ENCODE results near the gene PCLO.

The PCLO gene

GRCh38 chr7:82839063-82839462, 323.6 kb downstream of the PCLO start:
- DNase-seq (ENCODE audit: low read depth), result no peak

- no peak for DNase-seq (ENCODE audit: low read depth)
Observed at GRCh38 chr7:82838314-82838713, 324.4 kb downstream of the PCLO start.

- DNase-seq (ENCODE audit: low read depth), result no peak
Observed at GRCh38 chr7:82823073-82823472, 339.6 kb downstream of the PCLO start.

GRCh38 chr7:82821037-82821436, 341.6 kb downstream of the PCLO start:
- DNase-seq (ENCODE audit: low read depth), result no peak

- no peak for DNase-seq (ENCODE audit: low read depth)
Observed at GRCh38 chr7:82818171-82818570, 344.5 kb downstream of the PCLO start.

- DNase-seq (ENCODE audit: low read depth), result no peak
Observed at GRCh38 chr7:82816272-82816671, 346.4 kb downstream of the PCLO start.

GRCh38 chr7:82810558-82811259, 352.0 kb downstream of the PCLO start:
- peak; percentile 50 for DNase-seq (ENCODE audit: low read depth)

- no peak for DNase-seq (ENCODE audit: low read depth)
Observed at GRCh38 chr7:82808633-82809032, 354.1 kb downstream of the PCLO start.

- peak; percentile 87 for DNase-seq (ENCODE audit: low read depth)
Observed at GRCh38 chr7:82805527-82805960, 357.1 kb downstream of the PCLO start.

GRCh38 chr7:82803411-82803810, 359.3 kb downstream of the PCLO start:
- DNase-seq (ENCODE audit: low read depth), result no peak

GRCh38 chr7:82789883-82790609, 372.6 kb downstream of the PCLO start:
- peak; percentile 21 for DNase-seq (ENCODE audit: low read depth)

GRCh38 chr7:82778021-82778420, 384.7 kb downstream of the PCLO start:
- DNase-seq (ENCODE audit: low read depth), result peak; percentile 38

GRCh38 chr7:82762880-82763279, 399.8 kb downstream of the PCLO start:
- DNase-seq (ENCODE audit: low read depth), result no peak

- DNase-seq (ENCODE audit: low read depth), result no peak
Observed at GRCh38 chr7:82760831-82761230, 401.9 kb downstream of the PCLO start.

GRCh38 chr7:82760074-82760473, 402.6 kb downstream of the PCLO start:
- no peak for DNase-seq (ENCODE audit: low read depth)

GRCh38 chr7:82755705-82756551, 406.8 kb downstream of the PCLO start:
- DNase-seq (ENCODE audit: low read depth), result peak; percentile 54

- no peak for DNase-seq (ENCODE audit: low read depth)
Observed at GRCh38 chr7:82750007-82750406, 412.7 kb downstream of the PCLO start.

GRCh38 chr7:82745820-82746219, 416.9 kb downstream of the PCLO start:
- DNase-seq (ENCODE audit: low read depth), result no peak

- DNase-seq (ENCODE audit: low read depth), result no peak
Observed at GRCh38 chr7:82745117-82745516, 417.6 kb downstream of the PCLO start.

- DNase-seq (ENCODE audit: low read depth), result no peak
Observed at GRCh38 chr7:82742163-82742562, 420.5 kb downstream of the PCLO start.

- DNase-seq (ENCODE audit: low read depth), result no peak
Observed at GRCh38 chr7:82741493-82741892, 421.2 kb downstream of the PCLO start.

- DNase-seq (ENCODE audit: low read depth), result peak; percentile 55
Observed at GRCh38 chr7:82740246-82740848, 422.3 kb downstream of the PCLO start.

All from amniotic epithelial cell (primary cell).